Parathyroid adenoma (tissue), 2 donors: ENCODE measurements around the gene SPEG.

Experiments used
- H2AFZ ChIP-seq: fragments of 300-600 bp; sonication (generic); one replicate; pipeline ENCODE4 v1.7.0; 2017; ENCODE audit warnings: antibody characterized with exemption, mild to moderate bottlenecking
- H3K27ac ChIP-seq: fragments of 300-600 bp; sonication (generic); one replicate; pipeline ENCODE4 v1.7.0; 2017
- H3K27me3 ChIP-seq: fragments of 300-600 bp; sonication (generic); one replicate; pipeline ENCODE4 v1.7.0; 2017; ENCODE audit warnings: low read length; ENCODE audit not compliant: control insufficient read depth, insufficient read depth
- H3K36me3 ChIP-seq: fragments of 300-600 bp; sonication (generic); one replicate; pipeline ENCODE4 v1.7.0; 2017; ENCODE audit warnings: low read length; ENCODE audit not compliant: control insufficient read depth, insufficient read depth
- H3K4me1 ChIP-seq: fragments of 300-600 bp; sonication (generic); one replicate; pipeline ENCODE4 v1.7.0; 2017; ENCODE audit warnings: control low read depth
- H3K4me2 ChIP-seq: fragments of 300-600 bp; sonication (generic); one replicate; pipeline ENCODE4 v1.7.0; 2017; ENCODE audit warnings: low read length
- H3K4me3 ChIP-seq: fragments of 300-600 bp; sonication (generic); one replicate; pipeline ENCODE4 v1.7.0; 2017; ENCODE audit warnings: low read depth, low read length
- H3K79me2 ChIP-seq: fragments of 300-600 bp; sonication (generic); one replicate; pipeline ENCODE4 v1.7.0; 2017; ENCODE audit warnings: control low read depth
- H3K9ac ChIP-seq: fragments of 300-600 bp; sonication (generic); one replicate; pipeline ENCODE4 v1.7.0; 2017; ENCODE audit warnings: mild to moderate bottlenecking
- H3K9me3 ChIP-seq: fragments of 300-600 bp; sonication (generic); one replicate; pipeline ENCODE4 v1.7.0; 2017; ENCODE audit warnings: low read length; ENCODE audit not compliant: control insufficient read depth
- TF ChIP-seq, protein P1 (sequence below): fragments of 300-600 bp; sonication (generic); IDR thresholded peaks from one replicate; pipeline ENCODE4 v1.7.0; 2017; ENCODE audit warnings: antibody characterized with exemption, mild to moderate bottlenecking
- donor health status: primary hyperparathyroidism.

SPEG gene

DNA sequence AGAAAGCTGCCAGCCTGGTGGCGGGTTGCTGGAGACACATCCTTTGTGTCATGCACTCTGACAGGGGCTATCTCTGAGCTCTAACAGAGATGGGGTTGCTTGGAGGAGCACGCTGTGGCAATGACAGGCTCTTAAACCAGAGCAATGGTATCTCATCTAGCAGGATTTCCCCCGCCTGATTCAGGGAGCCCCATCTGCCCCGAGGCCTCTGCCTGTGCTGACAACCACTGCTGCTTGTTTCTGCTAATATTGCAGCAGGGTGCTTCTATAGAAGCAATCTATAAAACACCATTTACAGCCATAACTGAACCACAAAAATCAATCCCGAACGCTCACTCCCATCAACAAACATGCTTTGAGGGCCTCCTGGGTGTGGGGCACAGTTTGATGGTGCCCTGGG is 34.1 kb upstream of the SPEG start:
- no peak overlapping the region for H3K9ac ChIP-seq
- no peak overlapping the region for H3K4me2 ChIP-seq
- H3K36me3 ChIP-seq = no peaks in the 10 kb centered on the region
- H2AFZ ChIP-seq = no peak overlapping the region
- TF ChIP-seq, protein P1, sequence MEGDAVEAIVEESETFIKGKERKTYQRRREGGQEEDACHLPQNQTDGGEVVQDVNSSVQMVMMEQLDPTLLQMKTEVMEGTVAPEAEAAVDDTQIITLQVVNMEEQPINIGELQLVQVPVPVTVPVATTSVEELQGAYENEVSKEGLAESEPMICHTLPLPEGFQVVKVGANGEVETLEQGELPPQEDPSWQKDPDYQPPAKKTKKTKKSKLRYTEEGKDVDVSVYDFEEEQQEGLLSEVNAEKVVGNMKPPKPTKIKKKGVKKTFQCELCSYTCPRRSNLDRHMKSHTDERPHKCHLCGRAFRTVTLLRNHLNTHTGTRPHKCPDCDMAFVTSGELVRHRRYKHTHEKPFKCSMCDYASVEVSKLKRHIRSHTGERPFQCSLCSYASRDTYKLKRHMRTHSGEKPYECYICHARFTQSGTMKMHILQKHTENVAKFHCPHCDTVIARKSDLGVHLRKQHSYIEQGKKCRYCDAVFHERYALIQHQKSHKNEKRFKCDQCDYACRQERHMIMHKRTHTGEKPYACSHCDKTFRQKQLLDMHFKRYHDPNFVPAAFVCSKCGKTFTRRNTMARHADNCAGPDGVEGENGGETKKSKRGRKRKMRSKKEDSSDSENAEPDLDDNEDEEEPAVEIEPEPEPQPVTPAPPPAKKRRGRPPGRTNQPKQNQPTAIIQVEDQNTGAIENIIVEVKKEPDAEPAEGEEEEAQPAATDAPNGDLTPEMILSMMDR = no peak
- no peaks in the 10 kb centered on the region for H3K9me3 ChIP-seq
- H3K4me3 ChIP-seq = no peak overlapping the region
- no peaks in the 10 kb centered on the region for H3K27me3 ChIP-seq
- H3K27ac ChIP-seq = no peak overlapping the region
- no peaks in the 10 kb centered on the region for H3K79me2 ChIP-seq
- H3K4me1 ChIP-seq = peaks cover 12% of the 10 kb centered on the region

DNA sequence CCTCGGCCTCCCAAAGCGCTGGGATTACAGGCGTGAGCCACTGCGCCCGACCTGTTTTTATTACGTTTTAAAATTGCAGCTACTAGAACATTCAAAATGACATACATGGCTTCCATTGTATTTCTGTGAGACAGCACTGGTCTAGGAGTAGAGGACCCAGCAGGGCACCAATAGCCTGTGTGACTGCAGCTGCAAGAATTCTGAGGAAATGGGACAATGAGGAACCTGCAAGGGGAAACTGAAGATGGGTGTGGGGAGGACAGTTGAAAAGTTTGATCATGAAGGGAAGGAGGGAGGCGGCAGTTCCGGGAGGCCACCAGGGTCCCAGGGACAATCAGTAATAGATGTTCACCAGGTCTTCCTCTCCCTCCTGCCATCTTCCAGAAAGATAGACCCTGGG is 33.0 kb upstream of the SPEG start:
- Histone ChIP-seq H3K4me2 (no peak overlapping the region), H3K79me2 (no peaks in the 10 kb centered on the region), H3K27me3 (no peaks in the 10 kb centered on the region), H3K4me1 (peaks cover 12% of the 10 kb centered on the region), H3K9ac (no peak overlapping the region), H3K27ac (no peak overlapping the region), H3K4me3 (no peak overlapping the region), H3K36me3 (no peaks in the 10 kb centered on the region), H3K9me3 (no peaks in the 10 kb centered on the region), H2AFZ (no peak overlapping the region)
- TF ChIP-seq, protein P1 = no peak

DNA sequence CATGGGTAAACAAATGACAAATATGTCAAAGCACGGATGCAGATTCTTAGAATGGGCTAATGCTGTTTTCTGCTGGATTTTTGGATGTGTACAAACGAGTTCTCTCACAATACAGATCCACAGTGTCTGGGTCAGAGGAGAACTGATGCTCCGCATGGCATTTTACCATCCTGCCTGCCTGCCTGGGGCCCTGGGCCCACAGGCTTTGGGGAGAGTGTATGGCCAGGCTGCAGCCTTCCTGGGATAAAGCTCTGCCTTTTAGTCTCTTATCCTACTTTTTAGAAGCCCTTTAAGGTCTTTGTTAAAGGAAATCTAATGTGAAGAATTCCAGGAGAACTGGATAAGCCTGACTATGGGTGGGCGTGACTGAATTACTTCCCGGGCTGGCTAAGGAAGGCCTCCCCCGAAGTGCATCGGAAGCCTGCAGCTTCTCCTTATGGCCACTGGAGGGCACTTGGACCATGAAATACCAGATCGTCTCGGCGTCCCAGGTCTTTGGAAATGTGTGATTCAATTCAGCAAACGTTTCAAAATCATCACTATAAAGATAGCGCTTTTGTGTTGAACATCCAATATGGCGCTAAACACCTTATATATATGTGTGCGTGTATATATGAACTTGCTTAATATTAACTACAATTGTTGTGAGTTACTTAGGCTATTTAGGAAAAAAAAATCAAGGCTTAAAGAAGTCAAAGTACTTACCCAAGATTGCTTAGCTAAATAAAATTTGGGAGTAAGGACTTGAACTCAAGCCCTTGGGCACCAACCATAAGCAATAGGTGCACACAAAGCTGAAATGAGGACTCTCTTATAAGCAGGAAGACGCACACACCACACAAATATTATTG is 31.8 kb upstream of the SPEG start:
- Histone ChIP-seq H3K4me3 (no peak overlapping the region), H3K9ac (no peak overlapping the region), H3K4me1 (peaks cover 12% of the 10 kb centered on the region), H3K27ac (no peak overlapping the region), H2AFZ (peak overlapping the region; percentile 13), H3K27me3 (no peaks in the 10 kb centered on the region), H3K4me2 (no peak overlapping the region), H3K36me3 (no peaks in the 10 kb centered on the region), H3K9me3 (no peaks in the 10 kb centered on the region), H3K79me2 (no peaks in the 10 kb centered on the region)
- TF ChIP-seq, protein P1 = peak; percentile 89

DNA sequence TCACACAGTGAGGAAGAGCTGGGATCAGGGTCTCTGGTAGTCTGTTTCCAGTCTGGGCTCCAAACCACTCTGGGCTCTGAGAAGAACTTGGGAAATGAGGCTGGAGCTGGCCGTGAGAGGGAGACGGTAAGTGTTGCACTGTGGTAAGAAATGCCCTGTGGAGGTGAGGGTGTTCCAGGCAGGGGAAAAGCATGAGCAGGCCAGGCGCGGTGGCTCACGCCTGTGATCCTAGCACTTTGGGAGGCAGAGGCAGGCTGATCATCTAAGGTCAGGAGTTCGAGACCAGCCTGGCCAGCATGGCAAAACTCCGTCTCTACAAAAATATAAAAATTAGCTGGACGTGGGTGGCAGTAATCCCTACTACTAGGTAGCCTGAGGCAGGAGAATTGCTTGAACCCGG is 30.8 kb upstream of the SPEG start:
- no peak overlapping the region for H2AFZ ChIP-seq
- H3K27ac ChIP-seq = no peak overlapping the region
- H3K79me2 ChIP-seq = no peaks in the 10 kb centered on the region
- no peak overlapping the region for H3K4me2 ChIP-seq
- no peaks in the 10 kb centered on the region for H3K27me3 ChIP-seq
- H3K4me1 ChIP-seq = peaks cover 9% of the 10 kb centered on the region
- TF ChIP-seq, protein P1 = no peak
- no peaks in the 10 kb centered on the region for H3K36me3 ChIP-seq
- H3K9ac ChIP-seq = no peak overlapping the region
- H3K4me3 ChIP-seq = no peak overlapping the region
- no peaks in the 10 kb centered on the region for H3K9me3 ChIP-seq
